ENCODE measurements around the gene RC3H1. TPM values are rescaled to one million over a fixed set of nuclear protein-coding genes. Genes with fewer than 3 reads are reported as not detected.

RC3H1 gene
- total RNA-seq, 2 donors from 2014 or later, result 43.5 to 51.9 TPM

DNA sequence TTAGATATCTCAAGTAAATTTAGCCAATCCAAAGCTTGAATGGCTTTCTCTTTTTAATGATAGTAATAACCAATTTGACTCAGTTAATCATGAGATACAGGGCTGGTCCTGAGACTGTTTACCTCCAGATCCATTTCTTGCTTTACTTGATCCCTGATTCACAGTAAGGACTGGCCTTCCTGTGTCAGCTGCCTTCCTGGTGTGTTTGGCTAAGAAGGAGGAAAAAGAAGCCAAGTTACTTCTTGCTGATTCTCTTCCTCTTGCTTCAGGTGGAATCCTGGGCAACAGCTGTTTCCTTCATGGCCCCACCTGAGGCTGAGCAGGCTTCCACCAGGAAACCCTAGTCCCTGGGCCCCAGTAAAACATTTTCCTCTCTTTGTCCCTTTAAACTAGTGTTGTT lies 14.6 kb upstream of the RC3H1 start:
- H3K36me3 ChIP-seq (ENCODE audit: control insufficient read depth, insufficient read depth, low read length), result no peaks in the 10 kb centered on the region
- H3K4me3 ChIP-seq (ENCODE audit: low read length), result no peak overlapping the region
- no peaks in the 10 kb centered on the region for H3K9me3 ChIP-seq (ENCODE audit: control insufficient read depth, low read length)
- H3K27ac ChIP-seq (ENCODE audit: low read depth, low read length), result no peak overlapping the region
- no peak overlapping the region for H3K4me3 Mint-ChIP-seq
- DNase-seq, result no peak
- H3K36me3 Mint-ChIP-seq (ENCODE audit: low read depth), result no peaks in the 10 kb centered on the region
- H3K9me3 Mint-ChIP-seq, result no peaks in the 10 kb centered on the region
- peaks cover 16% of the 10 kb centered on the region for H3K27me3 Mint-ChIP-seq (ENCODE audit: insufficient read depth)
- TF ChIP-seq, protein P1, sequence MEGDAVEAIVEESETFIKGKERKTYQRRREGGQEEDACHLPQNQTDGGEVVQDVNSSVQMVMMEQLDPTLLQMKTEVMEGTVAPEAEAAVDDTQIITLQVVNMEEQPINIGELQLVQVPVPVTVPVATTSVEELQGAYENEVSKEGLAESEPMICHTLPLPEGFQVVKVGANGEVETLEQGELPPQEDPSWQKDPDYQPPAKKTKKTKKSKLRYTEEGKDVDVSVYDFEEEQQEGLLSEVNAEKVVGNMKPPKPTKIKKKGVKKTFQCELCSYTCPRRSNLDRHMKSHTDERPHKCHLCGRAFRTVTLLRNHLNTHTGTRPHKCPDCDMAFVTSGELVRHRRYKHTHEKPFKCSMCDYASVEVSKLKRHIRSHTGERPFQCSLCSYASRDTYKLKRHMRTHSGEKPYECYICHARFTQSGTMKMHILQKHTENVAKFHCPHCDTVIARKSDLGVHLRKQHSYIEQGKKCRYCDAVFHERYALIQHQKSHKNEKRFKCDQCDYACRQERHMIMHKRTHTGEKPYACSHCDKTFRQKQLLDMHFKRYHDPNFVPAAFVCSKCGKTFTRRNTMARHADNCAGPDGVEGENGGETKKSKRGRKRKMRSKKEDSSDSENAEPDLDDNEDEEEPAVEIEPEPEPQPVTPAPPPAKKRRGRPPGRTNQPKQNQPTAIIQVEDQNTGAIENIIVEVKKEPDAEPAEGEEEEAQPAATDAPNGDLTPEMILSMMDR (conservative IDR thresholded peaks at IDR 0.05), result no peak
- no peaks in the 10 kb centered on the region for H3K4me1 ChIP-seq (ENCODE audit: control insufficient read depth, insufficient read depth, low read length)
- H3K4me1 Mint-ChIP-seq, result no peaks in the 10 kb centered on the region
- no peaks in the 10 kb centered on the region for H3K27me3 ChIP-seq (ENCODE audit: control insufficient read depth, insufficient read depth, low read length, poor library complexity, severe bottlenecking)
- H3K27ac Mint-ChIP-seq, result no peak overlapping the region
- H3K9ac ChIP-seq (ENCODE audit: extremely low read depth, low read length, poor library complexity, severe bottlenecking), result no peak overlapping the region

DNA sequence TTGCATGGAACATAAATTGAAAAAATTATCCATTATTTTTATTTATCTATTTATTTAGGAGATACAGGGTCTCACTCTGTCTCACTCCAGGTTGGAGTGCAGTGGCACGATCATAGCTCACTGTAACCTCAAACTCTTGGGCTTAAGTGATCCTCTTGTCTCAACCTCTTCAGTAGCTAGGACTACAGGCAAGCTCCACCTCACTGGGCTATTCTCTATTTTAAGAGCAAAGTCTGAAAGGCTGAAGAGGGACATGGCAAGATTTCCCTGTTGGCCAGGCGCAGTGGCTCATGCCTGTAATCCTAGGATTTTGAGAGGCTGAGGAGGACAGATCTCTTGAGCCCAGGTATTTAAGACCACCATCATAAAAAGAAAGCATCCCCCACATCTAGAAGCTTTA lies 14.0 kb upstream of the RC3H1 start:
- Mint-ChIP-seq H3K4me1 (no peaks in the 10 kb centered on the region), H3K36me3 (ENCODE audit: low read depth) (no peaks in the 10 kb centered on the region), H3K27ac (no peak overlapping the region), H3K27me3 (ENCODE audit: insufficient read depth) (peaks cover 22% of the 10 kb centered on the region), H3K4me3 (no peak overlapping the region), H3K9me3 (no peaks in the 10 kb centered on the region)
- TF ChIP-seq, protein P1 (conservative IDR thresholded peaks at IDR 0.05), result no peak
- no peak for DNase-seq
- H3K27me3 ChIP-seq (ENCODE audit: control insufficient read depth, insufficient read depth, low read length, poor library complexity, severe bottlenecking), result no peaks in the 10 kb centered on the region
- WGBS, 2 experiments (ENCODE audit: insufficient coverage in 1 of 2, insufficient read length in 1 of 2), result 89 to 100% methylated on average over 1 to 2 of the region's 2 CpGs
- H3K4me1 ChIP-seq (ENCODE audit: control insufficient read depth, insufficient read depth, low read length), result no peaks in the 10 kb centered on the region
- no peak overlapping the region for H3K4me3 ChIP-seq (ENCODE audit: low read length)
- no peaks in the 10 kb centered on the region for H3K9me3 ChIP-seq (ENCODE audit: control insufficient read depth, low read length)
- H3K36me3 ChIP-seq (ENCODE audit: control insufficient read depth, insufficient read depth, low read length), result no peaks in the 10 kb centered on the region
- no peak overlapping the region for H3K27ac ChIP-seq (ENCODE audit: low read depth, low read length)
- no peak overlapping the region for H3K9ac ChIP-seq (ENCODE audit: extremely low read depth, low read length, poor library complexity, severe bottlenecking)

DNA sequence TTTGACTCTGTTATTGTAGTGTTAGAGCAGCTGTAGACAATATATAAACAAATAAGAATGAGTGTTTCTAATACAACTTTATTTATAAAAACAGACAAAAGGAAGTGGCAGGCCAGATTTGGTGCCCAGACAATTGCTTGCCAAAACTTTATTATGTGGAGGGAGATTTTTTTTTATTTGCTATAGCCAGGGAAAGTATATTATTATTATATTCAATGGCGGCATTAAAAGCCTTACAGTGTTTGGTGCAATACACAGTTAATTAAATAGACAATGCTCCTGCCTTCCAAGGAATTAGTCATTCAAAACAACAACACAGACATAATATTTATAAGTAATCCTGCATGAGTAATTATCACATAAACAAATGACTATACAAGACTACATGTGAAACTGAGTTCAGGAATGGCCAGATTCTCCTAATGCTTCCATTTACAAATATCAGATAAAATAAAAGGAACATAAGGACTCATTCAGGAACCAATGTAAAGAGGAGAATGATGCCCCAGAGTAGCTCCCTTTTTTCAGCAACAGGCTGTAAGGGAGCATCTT lies 10.6 kb upstream of the RC3H1 start:
- Mint-ChIP-seq H3K27me3 (ENCODE audit: insufficient read depth) (peaks cover 30% of the 10 kb centered on the region), H3K36me3 (ENCODE audit: low read depth) (no peaks in the 10 kb centered on the region), H3K9me3 (no peaks in the 10 kb centered on the region), H3K27ac (no peak overlapping the region), H3K4me1 (peaks cover 3% of the 10 kb centered on the region), H3K4me3 (no peak overlapping the region)
- WGBS, 2 experiments (ENCODE audit: insufficient coverage in 1 of 2, insufficient read length in 1 of 2), result 100% methylated on average over 1 of the region's 1 CpG; no CpG with 5 or more reads in 1 of the 2 experiments
- Histone ChIP-seq H3K4me1 (ENCODE audit: control insufficient read depth, insufficient read depth, low read length) (no peaks in the 10 kb centered on the region), H3K9me3 (ENCODE audit: control insufficient read depth, low read length) (no peaks in the 10 kb centered on the region), H3K27ac (ENCODE audit: low read depth, low read length) (no peak overlapping the region), H3K36me3 (ENCODE audit: control insufficient read depth, insufficient read depth, low read length) (no peaks in the 10 kb centered on the region), H3K27me3 (ENCODE audit: control insufficient read depth, insufficient read depth, low read length, poor library complexity, severe bottlenecking) (no peaks in the 10 kb centered on the region), H3K4me3 (ENCODE audit: low read length) (no peak overlapping the region), H3K9ac (ENCODE audit: extremely low read depth, low read length, poor library complexity, severe bottlenecking) (no peak overlapping the region)
- TF ChIP-seq, protein P1 (conservative IDR thresholded peaks at IDR 0.05), result no peak
- DNase-seq, result no peak
